WTC11 (cell line): ENCODE results near the gene TPPP3. TPM values are rescaled to one million over a fixed set of nuclear protein-coding genes. Genes with fewer than 3 reads are reported as not detected.
A peak's percentile ranks its signal among the peaks of the same experiment; 100 is the strongest.

ENCODE experiments used
- CBFB ChIP-seq: sonication (generic); formaldehyde crosslinking; IDR thresholded peaks from 2 replicates; pipeline ENCODE4 v1.8.1; 2022; ENCODE audit warnings: mild to moderate bottlenecking, low read depth, missing genetic modification reagents
- ETV6 ChIP-seq: sonication (generic); formaldehyde crosslinking; IDR thresholded peaks from 2 replicates; pipeline ENCODE4 v1.8.1; 2022; ENCODE audit warnings: mild to moderate bottlenecking, missing genetic modification reagents
- FOXJ3 ChIP-seq: sonication (generic); formaldehyde crosslinking; IDR thresholded peaks from 2 replicates; pipeline ENCODE4 v1.9.0; 2021; ENCODE audit warnings: missing genetic modification reagents, mild to moderate bottlenecking, borderline replicate concordance
- FOXK1 ChIP-seq: sonication (generic); formaldehyde crosslinking; IDR thresholded peaks from 2 replicates; pipeline ENCODE4 v1.8.0; 2022; ENCODE audit warnings: mild to moderate bottlenecking, moderate library complexity, missing genetic modification reagents
- FOXP1 ChIP-seq: sonication (generic); formaldehyde crosslinking; IDR thresholded peaks from 2 replicates; pipeline ENCODE4 v1.8.0; 2022; ENCODE audit warnings: missing genetic modification reagents, mild to moderate bottlenecking, moderate library complexity, borderline replicate concordance
- GABPB1 ChIP-seq: sonication (generic); formaldehyde crosslinking; IDR thresholded peaks from 2 replicates; pipeline ENCODE4 v1.8.1; 2023; ENCODE audit warnings: mild to moderate bottlenecking, missing genetic modification reagents
- JAZF1 ChIP-seq: fragments of 250-450 bp; sonication (Bioruptor Pico); IDR thresholded peaks from 2 replicates; pipeline ENCODE4 v1.9.0; 2021; ENCODE audit warnings: moderate library complexity, mild to moderate bottlenecking, inconsistent platforms
- NFATC4 ChIP-seq: fragments of 250-450 bp; sonication (Bioruptor Pico); IDR thresholded peaks from 2 replicates; pipeline ENCODE4 v1.9.0; 2021; ENCODE audit warnings: mild to moderate bottlenecking
- NFE2L1 ChIP-seq: sonication (generic); formaldehyde crosslinking; IDR thresholded peaks from 2 replicates; pipeline ENCODE4 v1.8.1; 2023; ENCODE audit warnings: missing genetic modification reagents
- NR3C1 ChIP-seq: sonication (generic); formaldehyde crosslinking; conservative IDR thresholded peaks from 2 replicates; pipeline ENCODE4 v1.8.1; 2023; ENCODE audit warnings: low read depth, mild to moderate bottlenecking, missing genetic modification reagents
- RORB ChIP-seq: fragments of 250-450 bp; sonication (Bioruptor Pico); IDR thresholded peaks from 2 replicates; pipeline ENCODE4 v1.9.0; 2021; ENCODE audit warnings: mild to moderate bottlenecking
- SMAD4 ChIP-seq: sonication (generic); formaldehyde crosslinking; IDR thresholded peaks from 2 replicates; pipeline ENCODE4 v1.8.0; 2022; ENCODE audit warnings: mild to moderate bottlenecking, missing genetic modification reagents
- SOX15 ChIP-seq: fragments of 250-450 bp; sonication (Bioruptor Pico); IDR thresholded peaks from 2 replicates; pipeline ENCODE4 v1.9.0; 2021; ENCODE audit warnings: mild to moderate bottlenecking
- SP1 ChIP-seq: sonication (generic); formaldehyde crosslinking; conservative IDR thresholded peaks from 2 replicates; pipeline ENCODE4 v1.8.1; 2022; ENCODE audit warnings: missing genetic modification reagents
- TCF7 ChIP-seq: sonication (generic); formaldehyde crosslinking; IDR thresholded peaks from 2 replicates; pipeline ENCODE4 v1.8.0; 2022; ENCODE audit warnings: mild to moderate bottlenecking, low read depth, missing genetic modification reagents, moderate library complexity
- ZNF121 ChIP-seq: sonication (generic); formaldehyde crosslinking; IDR thresholded peaks from 2 replicates; pipeline ENCODE4 v1.8.0; 2023; ENCODE audit warnings: missing genetic modification reagents
- ZNF219 ChIP-seq: sonication (generic); formaldehyde crosslinking; IDR thresholded peaks from 2 replicates; pipeline ENCODE4 v1.8.0; 2023; ENCODE audit warnings: missing genetic modification reagents, mild to moderate bottlenecking, borderline replicate concordance
- ZNF263 ChIP-seq: sonication (generic); formaldehyde crosslinking; IDR thresholded peaks from 2 replicates; pipeline ENCODE4 v1.8.1; 2022; ENCODE audit warnings: low read depth, mild to moderate bottlenecking, moderate library complexity, missing genetic modification reagents
- ZNF396 ChIP-seq: fragments of 250-450 bp; sonication (Bioruptor Pico); IDR thresholded peaks from 2 replicates; pipeline ENCODE4 v1.8.0; 2021; ENCODE audit warnings: mild to moderate bottlenecking, moderate library complexity, borderline replicate concordance
- ZNF671 ChIP-seq: fragments of 250-450 bp; sonication (Bioruptor Pico); IDR thresholded peaks from 2 replicates; pipeline ENCODE4 v1.8.0; 2021; ENCODE audit warnings: mild to moderate bottlenecking
- total RNA-seq: library from RNA; stranded (reverse); gene quantifications from 3 replicates; pipeline ENCODE4 v1.2.3, GENCODE V29; 2021
- TF ChIP-seq, protein P1 (sequence below): sonication (generic); formaldehyde crosslinking; IDR thresholded peaks from 2 replicates; pipeline ENCODE4 v1.8.0; 2023; ENCODE audit warnings: missing genetic modification reagents
- TF ChIP-seq, protein P2 (sequence below): sonication (generic); formaldehyde crosslinking; IDR thresholded peaks from 2 replicates; pipeline ENCODE4 v1.8.1; 2022; ENCODE audit warnings: low read depth, mild to moderate bottlenecking, moderate library complexity, missing genetic modification reagents, borderline replicate concordance
- TF ChIP-seq, protein P3 (sequence below): sonication (generic); formaldehyde crosslinking; IDR thresholded peaks from 2 replicates; pipeline ENCODE4 v1.8.1; 2023; ENCODE audit warnings: mild to moderate bottlenecking, missing genetic modification reagents
- TF ChIP-seq, protein P4 (sequence below): fragments of 250-450 bp; sonication (Bioruptor Pico); IDR thresholded peaks from 2 replicates; pipeline ENCODE4 v1.9.0; 2021; ENCODE audit warnings: mild to moderate bottlenecking, borderline replicate concordance
- TF ChIP-seq, protein P5 (sequence below): sonication (generic); formaldehyde crosslinking; IDR thresholded peaks from 2 replicates; pipeline ENCODE4 v1.8.1; 2022; ENCODE audit warnings: low read depth, missing genetic modification reagents, borderline replicate concordance
- TF ChIP-seq, protein P6 (sequence below): sonication (generic); formaldehyde crosslinking; conservative IDR thresholded peaks from 2 replicates; pipeline ENCODE4 v1.8.1; 2023; ENCODE audit warnings: mild to moderate bottlenecking, low read depth, missing genetic modification reagents, moderate library complexity
- TF ChIP-seq, protein P7 (sequence below): fragments of 250-450 bp; sonication (Bioruptor Pico); IDR thresholded peaks from 2 replicates; pipeline ENCODE4 v2.1.2; 2022; ENCODE audit warnings: mild to moderate bottlenecking, moderate library complexity
- TF ChIP-seq, protein P8 (sequence below): sonication (generic); formaldehyde crosslinking; conservative IDR thresholded peaks from 2 replicates; pipeline ENCODE4 v1.8.1; 2022; ENCODE audit warnings: mild to moderate bottlenecking, missing genetic modification reagents

TPPP3 gene
- total RNA-seq, 1 experiment from 2014 or later = 0.74 TPM

DNA sequence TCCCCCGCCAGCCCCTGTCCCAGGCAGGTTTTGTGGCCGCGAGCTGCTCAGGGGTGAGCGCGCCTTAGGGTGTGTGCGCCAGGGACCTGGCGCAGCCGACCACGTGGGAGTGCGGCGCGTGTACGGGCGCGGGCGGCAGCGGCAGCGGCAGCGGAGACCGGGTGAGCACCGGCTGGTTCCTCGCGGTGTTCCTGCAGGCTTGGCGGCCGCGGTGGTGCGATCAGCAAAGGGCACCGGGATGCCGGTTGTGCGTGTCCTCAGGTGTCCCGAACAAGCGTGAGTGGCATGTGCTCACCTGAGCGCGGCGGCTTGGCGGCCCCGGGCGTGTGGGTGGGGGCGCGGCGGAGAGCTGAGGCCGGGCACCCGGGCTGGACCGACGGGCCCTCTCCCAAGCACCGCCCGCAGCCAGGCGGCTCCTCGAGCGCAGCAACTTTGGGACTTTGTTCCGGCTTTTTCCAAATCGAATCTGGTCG lies 37.2 kb upstream of the TPPP3 start (continued):
- TF ChIP-seq RORB (no peak), ZNF671 (CRISPR knock-in tag) (no peak), SMAD4 (no peak), ZNF121 (no peak), FOXJ3 (CRISPR knock-in tag) (no peak), FOXK1 (CRISPR knock-in tag) (no peak), SOX15 (no peak), FOXP1 (peak; percentile 96), NFE2L1 (peak; percentile 89), GABPB1 (CRISPR knock-in tag) (peak; percentile 66), JAZF1 (CRISPR knock-in tag) (no peak), ZNF263 (CRISPR knock-in tag) (no peak), ETV6 (CRISPR knock-in tag) (no peak), NFATC4 (CRISPR knock-in tag) (no peak), ZNF219 (CRISPR knock-in tag) (no peak), ZNF396 (CRISPR knock-in tag) (no peak), TCF7 (CRISPR knock-in tag) (peak; percentile 81; the same call in 1 of the 2 replicates), SP1 (0 out of 2 replicates have a peak, but pooled peaks have one; percentile 38), CBFB (CRISPR knock-in tag) (no peak), NR3C1 (CRISPR knock-in tag) (no peak)
- TF ChIP-seq, protein P1, sequence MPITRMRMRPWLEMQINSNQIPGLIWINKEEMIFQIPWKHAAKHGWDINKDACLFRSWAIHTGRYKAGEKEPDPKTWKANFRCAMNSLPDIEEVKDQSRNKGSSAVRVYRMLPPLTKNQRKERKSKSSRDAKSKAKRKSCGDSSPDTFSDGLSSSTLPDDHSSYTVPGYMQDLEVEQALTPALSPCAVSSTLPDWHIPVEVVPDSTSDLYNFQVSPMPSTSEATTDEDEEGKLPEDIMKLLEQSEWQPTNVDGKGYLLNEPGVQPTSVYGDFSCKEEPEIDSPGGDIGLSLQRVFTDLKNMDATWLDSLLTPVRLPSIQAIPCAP (CRISPR knock-in tag) = no peak
- TF ChIP-seq, protein P2, sequence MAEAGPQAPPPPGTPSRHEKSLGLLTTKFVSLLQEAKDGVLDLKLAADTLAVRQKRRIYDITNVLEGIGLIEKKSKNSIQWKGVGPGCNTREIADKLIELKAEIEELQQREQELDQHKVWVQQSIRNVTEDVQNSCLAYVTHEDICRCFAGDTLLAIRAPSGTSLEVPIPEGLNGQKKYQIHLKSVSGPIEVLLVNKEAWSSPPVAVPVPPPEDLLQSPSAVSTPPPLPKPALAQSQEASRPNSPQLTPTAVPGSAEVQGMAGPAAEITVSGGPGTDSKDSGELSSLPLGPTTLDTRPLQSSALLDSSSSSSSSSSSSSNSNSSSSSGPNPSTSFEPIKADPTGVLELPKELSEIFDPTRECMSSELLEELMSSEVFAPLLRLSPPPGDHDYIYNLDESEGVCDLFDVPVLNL = peak; percentile 76; the same call in 1 of the 2 replicates
- TF ChIP-seq, protein P3, sequence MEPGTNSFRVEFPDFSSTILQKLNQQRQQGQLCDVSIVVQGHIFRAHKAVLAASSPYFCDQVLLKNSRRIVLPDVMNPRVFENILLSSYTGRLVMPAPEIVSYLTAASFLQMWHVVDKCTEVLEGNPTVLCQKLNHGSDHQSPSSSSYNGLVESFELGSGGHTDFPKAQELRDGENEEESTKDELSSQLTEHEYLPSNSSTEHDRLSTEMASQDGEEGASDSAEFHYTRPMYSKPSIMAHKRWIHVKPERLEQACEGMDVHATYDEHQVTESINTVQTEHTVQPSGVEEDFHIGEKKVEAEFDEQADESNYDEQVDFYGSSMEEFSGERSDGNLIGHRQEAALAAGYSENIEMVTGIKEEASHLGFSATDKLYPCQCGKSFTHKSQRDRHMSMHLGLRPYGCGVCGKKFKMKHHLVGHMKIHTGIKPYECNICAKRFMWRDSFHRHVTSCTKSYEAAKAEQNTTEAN (CRISPR knock-in tag) = peak; percentile 87
- TF ChIP-seq, protein P4, sequence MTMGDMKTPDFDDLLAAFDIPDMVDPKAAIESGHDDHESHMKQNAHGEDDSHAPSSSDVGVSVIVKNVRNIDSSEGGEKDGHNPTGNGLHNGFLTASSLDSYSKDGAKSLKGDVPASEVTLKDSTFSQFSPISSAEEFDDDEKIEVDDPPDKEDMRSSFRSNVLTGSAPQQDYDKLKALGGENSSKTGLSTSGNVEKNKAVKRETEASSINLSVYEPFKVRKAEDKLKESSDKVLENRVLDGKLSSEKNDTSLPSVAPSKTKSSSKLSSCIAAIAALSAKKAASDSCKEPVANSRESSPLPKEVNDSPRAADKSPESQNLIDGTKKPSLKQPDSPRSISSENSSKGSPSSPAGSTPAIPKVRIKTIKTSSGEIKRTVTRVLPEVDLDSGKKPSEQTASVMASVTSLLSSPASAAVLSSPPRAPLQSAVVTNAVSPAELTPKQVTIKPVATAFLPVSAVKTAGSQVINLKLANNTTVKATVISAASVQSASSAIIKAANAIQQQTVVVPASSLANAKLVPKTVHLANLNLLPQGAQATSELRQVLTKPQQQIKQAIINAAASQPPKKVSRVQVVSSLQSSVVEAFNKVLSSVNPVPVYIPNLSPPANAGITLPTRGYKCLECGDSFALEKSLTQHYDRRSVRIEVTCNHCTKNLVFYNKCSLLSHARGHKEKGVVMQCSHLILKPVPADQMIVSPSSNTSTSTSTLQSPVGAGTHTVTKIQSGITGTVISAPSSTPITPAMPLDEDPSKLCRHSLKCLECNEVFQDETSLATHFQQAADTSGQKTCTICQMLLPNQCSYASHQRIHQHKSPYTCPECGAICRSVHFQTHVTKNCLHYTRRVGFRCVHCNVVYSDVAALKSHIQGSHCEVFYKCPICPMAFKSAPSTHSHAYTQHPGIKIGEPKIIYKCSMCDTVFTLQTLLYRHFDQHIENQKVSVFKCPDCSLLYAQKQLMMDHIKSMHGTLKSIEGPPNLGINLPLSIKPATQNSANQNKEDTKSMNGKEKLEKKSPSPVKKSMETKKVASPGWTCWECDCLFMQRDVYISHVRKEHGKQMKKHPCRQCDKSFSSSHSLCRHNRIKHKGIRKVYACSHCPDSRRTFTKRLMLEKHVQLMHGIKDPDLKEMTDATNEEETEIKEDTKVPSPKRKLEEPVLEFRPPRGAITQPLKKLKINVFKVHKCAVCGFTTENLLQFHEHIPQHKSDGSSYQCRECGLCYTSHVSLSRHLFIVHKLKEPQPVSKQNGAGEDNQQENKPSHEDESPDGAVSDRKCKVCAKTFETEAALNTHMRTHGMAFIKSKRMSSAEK (CRISPR knock-in tag) = no peak
- TF ChIP-seq, protein P5, sequence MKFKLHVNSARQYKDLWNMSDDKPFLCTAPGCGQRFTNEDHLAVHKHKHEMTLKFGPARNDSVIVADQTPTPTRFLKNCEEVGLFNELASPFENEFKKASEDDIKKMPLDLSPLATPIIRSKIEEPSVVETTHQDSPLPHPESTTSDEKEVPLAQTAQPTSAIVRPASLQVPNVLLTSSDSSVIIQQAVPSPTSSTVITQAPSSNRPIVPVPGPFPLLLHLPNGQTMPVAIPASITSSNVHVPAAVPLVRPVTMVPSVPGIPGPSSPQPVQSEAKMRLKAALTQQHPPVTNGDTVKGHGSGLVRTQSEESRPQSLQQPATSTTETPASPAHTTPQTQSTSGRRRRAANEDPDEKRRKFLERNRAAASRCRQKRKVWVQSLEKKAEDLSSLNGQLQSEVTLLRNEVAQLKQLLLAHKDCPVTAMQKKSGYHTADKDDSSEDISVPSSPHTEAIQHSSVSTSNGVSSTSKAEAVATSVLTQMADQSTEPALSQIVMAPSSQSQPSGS (CRISPR knock-in tag) = peak; percentile 69; the same call in 1 of the 2 replicates
- TF ChIP-seq, protein P6, sequence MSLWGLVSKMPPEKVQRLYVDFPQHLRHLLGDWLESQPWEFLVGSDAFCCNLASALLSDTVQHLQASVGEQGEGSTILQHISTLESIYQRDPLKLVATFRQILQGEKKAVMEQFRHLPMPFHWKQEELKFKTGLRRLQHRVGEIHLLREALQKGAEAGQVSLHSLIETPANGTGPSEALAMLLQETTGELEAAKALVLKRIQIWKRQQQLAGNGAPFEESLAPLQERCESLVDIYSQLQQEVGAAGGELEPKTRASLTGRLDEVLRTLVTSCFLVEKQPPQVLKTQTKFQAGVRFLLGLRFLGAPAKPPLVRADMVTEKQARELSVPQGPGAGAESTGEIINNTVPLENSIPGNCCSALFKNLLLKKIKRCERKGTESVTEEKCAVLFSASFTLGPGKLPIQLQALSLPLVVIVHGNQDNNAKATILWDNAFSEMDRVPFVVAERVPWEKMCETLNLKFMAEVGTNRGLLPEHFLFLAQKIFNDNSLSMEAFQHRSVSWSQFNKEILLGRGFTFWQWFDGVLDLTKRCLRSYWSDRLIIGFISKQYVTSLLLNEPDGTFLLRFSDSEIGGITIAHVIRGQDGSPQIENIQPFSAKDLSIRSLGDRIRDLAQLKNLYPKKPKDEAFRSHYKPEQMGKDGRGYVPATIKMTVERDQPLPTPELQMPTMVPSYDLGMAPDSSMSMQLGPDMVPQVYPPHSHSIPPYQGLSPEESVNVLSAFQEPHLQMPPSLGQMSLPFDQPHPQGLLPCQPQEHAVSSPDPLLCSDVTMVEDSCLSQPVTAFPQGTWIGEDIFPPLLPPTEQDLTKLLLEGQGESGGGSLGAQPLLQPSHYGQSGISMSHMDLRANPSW = no peak
- TF ChIP-seq, protein P7, sequence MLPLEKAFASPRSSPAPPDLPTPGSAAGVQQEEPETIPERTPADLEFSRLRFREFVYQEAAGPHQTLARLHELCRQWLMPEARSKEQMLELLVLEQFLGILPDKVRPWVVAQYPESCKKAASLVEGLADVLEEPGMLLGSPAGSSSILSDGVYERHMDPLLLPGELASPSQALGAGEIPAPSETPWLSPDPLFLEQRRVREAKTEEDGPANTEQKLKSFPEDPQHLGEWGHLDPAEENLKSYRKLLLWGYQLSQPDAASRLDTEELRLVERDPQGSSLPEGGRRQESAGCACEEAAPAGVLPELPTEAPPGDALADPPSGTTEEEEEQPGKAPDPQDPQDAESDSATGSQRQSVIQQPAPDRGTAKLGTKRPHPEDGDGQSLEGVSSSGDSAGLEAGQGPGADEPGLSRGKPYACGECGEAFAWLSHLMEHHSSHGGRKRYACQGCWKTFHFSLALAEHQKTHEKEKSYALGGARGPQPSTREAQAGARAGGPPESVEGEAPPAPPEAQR (CRISPR knock-in tag) = no peak
- TF ChIP-seq, protein P8, sequence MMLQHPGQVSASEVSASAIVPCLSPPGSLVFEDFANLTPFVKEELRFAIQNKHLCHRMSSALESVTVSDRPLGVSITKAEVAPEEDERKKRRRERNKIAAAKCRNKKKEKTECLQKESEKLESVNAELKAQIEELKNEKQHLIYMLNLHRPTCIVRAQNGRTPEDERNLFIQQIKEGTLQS (CRISPR knock-in tag) = 0 out of 2 replicates have a peak, but pooled peaks have one; percentile 17
